ENCODE measurements around the gene MEX3A. TPM values are rescaled to one million over a fixed set of nuclear protein-coding genes. Genes with fewer than 3 reads are reported as not detected.

MEX3A gene
- total and polyA plus RNA-seq, 10 of the 15 experiments (the other 5 are each of a cell fraction or from before 2014, with no cell fraction given) = 0.11 to 5.1 (median 1.7) TPM

DNA sequence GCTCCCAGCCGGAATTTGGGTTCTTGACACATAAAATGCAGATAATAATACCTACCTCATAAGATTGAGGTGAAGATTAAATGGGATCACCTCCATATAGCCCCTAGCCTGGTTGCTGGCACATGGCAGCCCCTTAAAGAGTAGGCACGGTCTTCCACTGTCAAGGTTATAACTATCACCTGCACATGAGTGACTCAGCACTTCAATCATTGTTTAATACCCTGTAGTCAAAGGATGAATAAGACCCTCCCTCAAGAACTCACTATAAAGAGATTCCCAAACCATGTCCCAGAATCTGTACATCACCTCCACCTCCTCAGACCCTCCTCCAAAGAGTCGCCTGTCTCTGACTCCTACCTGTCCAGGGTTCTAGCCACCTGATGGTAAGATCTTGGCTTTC lies 25.8 kb upstream of the MEX3A start:
- ChIA-PET SMC1A (ENCODE audit: uncharacterized antibody, unreplicated experiment) (interaction anchor here (2.5 to 23.8 kb wide), 2 partner anchors 12 to 16 kb away, joined by 24 to 874 read pairs; partner anchors contain the start of gene LMNA), POLR2A (interaction anchor here (1.5 to 6.1 kb wide), 4 partner anchors 9 to 12 kb away, joined by 5 to 128 read pairs (median 10); partner anchors contain the start of gene LMNA), RAD21 (ENCODE audit: unreplicated experiment) (interaction anchor here (22.4 kb wide), 1 partner anchor 14 kb away, joined by 695 read pairs; the partner anchor contains the start of gene LMNA), CTCF (interaction anchor here (0.9 to 21.5 kb wide), 3 partner anchors 8 to 16 kb away, joined by 3 to 1294 read pairs (median 55); partner anchors contain the start of gene LMNA)
- in situ Hi-C loops (cut with MboI) = no loop called here
- intact Hi-C loops (cut with micrococcal nuclease; ENCODE audit: unreplicated experiment) = no loop called here
- H4K20me1 ChIP-seq (ENCODE audit: control insufficient read depth, insufficient read depth) = no peaks in the 10 kb centered on the region
- H3K4me3 ChIP-seq = no peak overlapping the region
- no peaks in the 10 kb centered on the region for H3K9me3 ChIP-seq (replicated peaks; ENCODE audit: control insufficient read depth, insufficient read depth, low read length)
- H3K36me3 ChIP-seq (ENCODE audit: control insufficient read depth in 2 of 2, insufficient read depth in 2 of 2, low read length in 1 of 2) = no peaks in the 10 kb centered on the region
- DNase-seq (ENCODE audit: low read depth, low spot score) (no peak), ATAC-seq (no peak), FAIRE-seq (no peak)
- no TSS peak for BruUV-seq (replicated peaks)
- no peak overlapping the region for H3K9ac ChIP-seq (ENCODE audit: control insufficient read depth, insufficient read depth, low read length)
- H3K4me1 ChIP-seq (ENCODE audit: control insufficient read depth, insufficient read depth, low read length) = peaks cover 30% of the 10 kb centered on the region
- H3K4me2 ChIP-seq (ENCODE audit: control insufficient read depth, insufficient read depth) = no peak overlapping the region
- H2AFZ ChIP-seq (ENCODE audit: control insufficient read depth, low read depth, low read length) = no peak overlapping the region
- TF ChIP-seq, protein P1, sequence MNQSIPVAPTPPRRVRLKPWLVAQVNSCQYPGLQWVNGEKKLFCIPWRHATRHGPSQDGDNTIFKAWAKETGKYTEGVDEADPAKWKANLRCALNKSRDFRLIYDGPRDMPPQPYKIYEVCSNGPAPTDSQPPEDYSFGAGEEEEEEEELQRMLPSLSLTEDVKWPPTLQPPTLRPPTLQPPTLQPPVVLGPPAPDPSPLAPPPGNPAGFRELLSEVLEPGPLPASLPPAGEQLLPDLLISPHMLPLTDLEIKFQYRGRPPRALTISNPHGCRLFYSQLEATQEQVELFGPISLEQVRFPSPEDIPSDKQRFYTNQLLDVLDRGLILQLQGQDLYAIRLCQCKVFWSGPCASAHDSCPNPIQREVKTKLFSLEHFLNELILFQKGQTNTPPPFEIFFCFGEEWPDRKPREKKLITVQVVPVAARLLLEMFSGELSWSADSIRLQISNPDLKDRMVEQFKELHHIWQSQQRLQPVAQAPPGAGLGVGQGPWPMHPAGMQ (IDR thresholded peaks at IDR 0.05; ENCODE audit: borderline replicate concordance) = no peak
- TF ChIP-seq NRF1 (conservative IDR thresholded peaks at IDR 0.05; ENCODE audit: low read depth, low read length) = no peak
- no peak for TF ChIP-seq JUND (IDR thresholded peaks at IDR 0.05; ENCODE audit: low read depth, low read length)
- TF ChIP-seq NBN (IDR thresholded peaks at IDR 0.05) = no peak
- TF ChIP-seq, protein P2, sequence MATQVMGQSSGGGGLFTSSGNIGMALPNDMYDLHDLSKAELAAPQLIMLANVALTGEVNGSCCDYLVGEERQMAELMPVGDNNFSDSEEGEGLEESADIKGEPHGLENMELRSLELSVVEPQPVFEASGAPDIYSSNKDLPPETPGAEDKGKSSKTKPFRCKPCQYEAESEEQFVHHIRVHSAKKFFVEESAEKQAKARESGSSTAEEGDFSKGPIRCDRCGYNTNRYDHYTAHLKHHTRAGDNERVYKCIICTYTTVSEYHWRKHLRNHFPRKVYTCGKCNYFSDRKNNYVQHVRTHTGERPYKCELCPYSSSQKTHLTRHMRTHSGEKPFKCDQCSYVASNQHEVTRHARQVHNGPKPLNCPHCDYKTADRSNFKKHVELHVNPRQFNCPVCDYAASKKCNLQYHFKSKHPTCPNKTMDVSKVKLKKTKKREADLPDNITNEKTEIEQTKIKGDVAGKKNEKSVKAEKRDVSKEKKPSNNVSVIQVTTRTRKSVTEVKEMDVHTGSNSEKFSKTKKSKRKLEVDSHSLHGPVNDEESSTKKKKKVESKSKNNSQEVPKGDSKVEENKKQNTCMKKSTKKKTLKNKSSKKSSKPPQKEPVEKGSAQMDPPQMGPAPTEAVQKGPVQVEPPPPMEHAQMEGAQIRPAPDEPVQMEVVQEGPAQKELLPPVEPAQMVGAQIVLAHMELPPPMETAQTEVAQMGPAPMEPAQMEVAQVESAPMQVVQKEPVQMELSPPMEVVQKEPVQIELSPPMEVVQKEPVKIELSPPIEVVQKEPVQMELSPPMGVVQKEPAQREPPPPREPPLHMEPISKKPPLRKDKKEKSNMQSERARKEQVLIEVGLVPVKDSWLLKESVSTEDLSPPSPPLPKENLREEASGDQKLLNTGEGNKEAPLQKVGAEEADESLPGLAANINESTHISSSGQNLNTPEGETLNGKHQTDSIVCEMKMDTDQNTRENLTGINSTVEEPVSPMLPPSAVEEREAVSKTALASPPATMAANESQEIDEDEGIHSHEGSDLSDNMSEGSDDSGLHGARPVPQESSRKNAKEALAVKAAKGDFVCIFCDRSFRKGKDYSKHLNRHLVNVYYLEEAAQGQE (IDR thresholded peaks at IDR 0.05; ENCODE audit: low read depth, low read length) = no peak
- TF ChIP-seq SP1 (IDR thresholded peaks at IDR 0.05; ENCODE audit: low read depth, low read length) = no peak
- no peak for TF ChIP-seq ZBED1 (IDR thresholded peaks at IDR 0.05; ENCODE audit: borderline replicate concordance)
- no peak for TF ChIP-seq BCL11A (IDR thresholded peaks at IDR 0.05; ENCODE audit: low read depth, low read length)
- no peak for TF ChIP-seq SUZ12 (IDR thresholded peaks at IDR 0.05; ENCODE audit: unreplicated experiment)
- no peak for TF ChIP-seq IRF4 (IDR thresholded peaks at IDR 0.05; ENCODE audit: low read depth, low read length)
- TF ChIP-seq MEF2B (IDR thresholded peaks at IDR 0.05; ENCODE audit: partially characterized antibody, poor library complexity, severe bottlenecking) = no peak
- TF ChIP-seq, protein P3, sequence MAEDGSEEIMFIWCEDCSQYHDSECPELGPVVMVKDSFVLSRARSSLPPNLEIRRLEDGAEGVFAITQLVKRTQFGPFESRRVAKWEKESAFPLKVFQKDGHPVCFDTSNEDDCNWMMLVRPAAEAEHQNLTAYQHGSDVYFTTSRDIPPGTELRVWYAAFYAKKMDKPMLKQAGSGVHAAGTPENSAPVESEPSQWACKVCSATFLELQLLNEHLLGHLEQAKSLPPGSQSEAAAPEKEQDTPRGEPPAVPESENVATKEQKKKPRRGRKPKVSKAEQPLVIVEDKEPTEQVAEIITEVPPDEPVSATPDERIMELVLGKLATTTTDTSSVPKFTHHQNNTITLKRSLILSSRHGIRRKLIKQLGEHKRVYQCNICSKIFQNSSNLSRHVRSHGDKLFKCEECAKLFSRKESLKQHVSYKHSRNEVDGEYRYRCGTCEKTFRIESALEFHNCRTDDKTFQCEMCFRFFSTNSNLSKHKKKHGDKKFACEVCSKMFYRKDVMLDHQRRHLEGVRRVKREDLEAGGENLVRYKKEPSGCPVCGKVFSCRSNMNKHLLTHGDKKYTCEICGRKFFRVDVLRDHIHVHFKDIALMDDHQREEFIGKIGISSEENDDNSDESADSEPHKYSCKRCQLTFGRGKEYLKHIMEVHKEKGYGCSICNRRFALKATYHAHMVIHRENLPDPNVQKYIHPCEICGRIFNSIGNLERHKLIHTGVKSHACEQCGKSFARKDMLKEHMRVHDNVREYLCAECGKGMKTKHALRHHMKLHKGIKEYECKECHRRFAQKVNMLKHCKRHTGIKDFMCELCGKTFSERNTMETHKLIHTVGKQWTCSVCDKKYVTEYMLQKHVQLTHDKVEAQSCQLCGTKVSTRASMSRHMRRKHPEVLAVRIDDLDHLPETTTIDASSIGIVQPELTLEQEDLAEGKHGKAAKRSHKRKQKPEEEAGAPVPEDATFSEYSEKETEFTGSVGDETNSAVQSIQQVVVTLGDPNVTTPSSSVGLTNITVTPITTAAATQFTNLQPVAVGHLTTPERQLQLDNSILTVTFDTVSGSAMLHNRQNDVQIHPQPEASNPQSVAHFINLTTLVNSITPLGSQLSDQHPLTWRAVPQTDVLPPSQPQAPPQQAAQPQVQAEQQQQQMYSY (CRISPR knock-in tag; IDR thresholded peaks at IDR 0.05) = no peak
- TF ChIP-seq, protein P4, sequence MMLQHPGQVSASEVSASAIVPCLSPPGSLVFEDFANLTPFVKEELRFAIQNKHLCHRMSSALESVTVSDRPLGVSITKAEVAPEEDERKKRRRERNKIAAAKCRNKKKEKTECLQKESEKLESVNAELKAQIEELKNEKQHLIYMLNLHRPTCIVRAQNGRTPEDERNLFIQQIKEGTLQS (IDR thresholded peaks at IDR 0.05; ENCODE audit: borderline replicate concordance, extremely low read depth, low read depth, low read length) = no peak
- no peak for TF ChIP-seq MYC (IDR thresholded peaks at IDR 0.05; ENCODE audit: insufficient read depth, insufficient read length, insufficient replicate concordance, low read length, severe bottlenecking)
- TF ChIP-seq CHD2 (IDR thresholded peaks at IDR 0.05; ENCODE audit: borderline replicate concordance, low read depth, low read length) = no peak
- TF ChIP-seq CREM (IDR thresholded peaks at IDR 0.05; ENCODE audit: low read depth) = no peak
- TF ChIP-seq SREBF2 (IDR thresholded peaks at IDR 0.05; ENCODE audit: low read length) = no peak
- no peaks in the 10 kb centered on the region for H3K27me3 ChIP-seq (replicated peaks in 1 of 2; ENCODE audit: control insufficient read depth in 2 of 2, insufficient read depth in 2 of 2, low read length in 1 of 2)
- H3K27ac ChIP-seq (ENCODE audit: control insufficient read depth, insufficient read depth) = no peak overlapping the region
- H3K79me2 ChIP-seq (ENCODE audit: control insufficient read depth, insufficient read depth, low read length) = no peaks in the 10 kb centered on the region
- whole genome bisulfite sequencing (ENCODE audit: insufficient coverage, insufficient replicate concordance, low lambda C conversion rate, missing lambda C conversion rate) = 65% methylated on average over 3 of the region's 3 CpGs

Measured in GM12878 (cell line).